KBM-7 (cell line): ENCODE measurements around the gene GFI1.
A peak's percentile ranks its signal among the peaks of the same experiment; 100 is the strongest.

ENCODE experiments used
- DNase-seq: peaks from one replicate; pipeline ENCODE4 v3.0.0-alpha.2; 2015
- in situ Hi-C: fragments of 300-500 bp; cut with MboI; formaldehyde crosslinking; loops from 2 replicates; pipeline ENCODE4 v1.14.3; 2020; ENCODE audit warnings: low sequenced_read_pairs, low pct_unique_long_range_greater_than_20kb, mixed read lengths

The GFI1 gene

DNA sequence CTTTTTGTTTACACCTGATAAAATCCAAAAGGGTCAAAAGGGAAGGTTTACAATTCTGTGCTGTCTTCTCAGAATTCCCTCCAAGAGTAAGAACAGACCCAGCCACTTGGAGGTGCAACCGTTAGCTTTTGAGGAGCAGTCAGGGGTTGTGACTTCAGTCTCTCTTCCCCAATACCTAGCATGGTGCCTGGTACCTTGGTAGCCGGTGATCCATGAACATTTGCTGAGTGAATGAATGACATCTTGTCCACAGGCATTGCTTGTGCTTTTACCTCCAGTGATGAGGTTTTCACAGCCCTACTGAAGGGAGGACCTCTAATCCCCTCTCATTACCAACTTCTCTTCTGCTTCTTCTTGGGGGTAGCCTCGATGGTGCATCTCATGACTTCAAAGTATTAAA is 11.7 kb downstream of the GFI1 start:
- DNase-seq: no peak
- in situ Hi-C loops: no loop called here

DNA sequence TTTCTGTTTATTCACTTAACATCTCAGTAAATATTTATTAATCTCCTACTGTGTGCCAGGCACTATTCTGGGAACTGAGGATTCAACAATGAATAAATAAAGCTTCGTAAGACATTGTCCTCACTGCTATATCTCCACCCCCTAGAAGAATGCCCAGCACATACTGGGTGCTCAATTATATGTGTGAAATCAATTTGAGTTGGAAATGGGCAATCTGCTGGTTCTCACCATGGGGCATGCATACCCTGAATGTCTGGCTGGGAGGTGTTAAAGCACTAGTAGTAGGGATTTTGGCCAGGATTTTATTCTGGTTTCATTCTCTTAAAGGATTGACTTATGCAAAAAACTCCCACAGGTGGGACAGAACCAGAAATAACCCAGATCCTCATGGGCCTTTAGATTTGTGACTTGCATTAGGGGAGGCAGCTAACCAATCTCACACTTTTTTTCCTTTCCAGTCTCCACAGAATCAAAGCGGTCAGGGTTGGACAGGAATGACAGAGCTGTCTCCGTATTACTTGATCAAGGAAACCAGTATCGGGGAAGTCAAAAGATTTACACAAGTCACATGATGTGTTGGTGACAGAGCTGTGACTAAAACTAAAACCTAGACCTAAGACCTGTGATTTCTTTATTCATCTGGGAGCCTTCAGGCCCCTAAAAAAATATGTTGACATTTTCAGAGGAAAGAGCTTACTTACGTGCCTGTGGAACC is 12.8 kb downstream of the GFI1 start:
- DNase-seq: peak; percentile 12
- in situ Hi-C loops: no loop called here

DNA sequence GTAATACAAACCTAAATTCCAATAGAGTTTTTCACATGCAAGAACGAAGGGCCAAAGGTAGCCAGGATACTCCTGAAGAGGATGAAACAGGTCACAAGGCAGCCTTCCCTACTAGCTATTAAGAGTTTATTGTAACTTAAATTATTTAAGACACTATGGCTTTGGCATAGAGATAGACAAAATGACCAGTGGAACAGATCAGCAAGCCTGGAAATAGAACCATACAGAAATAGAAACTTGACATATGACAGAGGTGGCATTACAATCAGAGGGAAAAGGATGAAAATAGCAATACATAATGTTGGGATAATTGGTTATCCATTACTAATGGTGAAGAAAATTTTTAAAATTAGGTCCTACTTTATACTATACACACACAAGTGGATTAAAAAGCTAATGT is 16.5 kb downstream of the GFI1 start:
- in situ Hi-C loops: no loop called here
- no peak for DNase-seq

DNA sequence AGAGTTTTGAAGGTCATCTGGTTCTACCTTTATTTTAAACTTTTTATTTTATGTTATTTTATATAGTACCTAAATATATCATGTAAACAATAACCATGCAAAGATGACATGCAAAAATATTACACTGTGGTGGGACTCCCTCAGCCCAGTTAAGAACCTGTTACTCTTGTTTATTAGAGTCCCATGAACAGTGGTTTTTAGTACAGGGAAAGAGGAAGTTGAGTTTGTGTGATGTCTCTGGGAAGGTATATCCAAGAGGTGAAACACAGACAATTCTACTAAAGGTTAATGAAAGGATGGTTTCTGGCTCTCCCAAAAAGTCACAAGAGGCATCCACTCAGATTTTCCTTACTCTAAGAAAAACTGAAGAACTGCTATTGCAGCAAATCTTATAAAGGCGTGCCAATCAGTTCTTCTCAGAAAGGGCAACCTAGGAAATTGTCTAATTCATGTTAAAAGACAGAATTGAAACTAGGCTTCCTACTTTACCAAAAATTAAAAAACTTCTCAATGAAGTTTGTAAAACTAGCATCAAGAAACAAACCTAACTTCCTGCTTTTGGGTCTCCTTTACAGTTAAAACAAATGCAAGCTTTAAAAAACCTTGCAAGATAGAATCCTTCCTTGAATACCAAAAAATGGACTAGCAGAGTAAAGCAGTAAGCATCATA is 19.9 kb downstream of the GFI1 start:
- in situ Hi-C loops: loop anchor here (10.0 kb wide), 1 partner anchor 152 kb away; no protein-coding TSS in a partner anchor
- peak; percentile 55 for DNase-seq

DNA sequence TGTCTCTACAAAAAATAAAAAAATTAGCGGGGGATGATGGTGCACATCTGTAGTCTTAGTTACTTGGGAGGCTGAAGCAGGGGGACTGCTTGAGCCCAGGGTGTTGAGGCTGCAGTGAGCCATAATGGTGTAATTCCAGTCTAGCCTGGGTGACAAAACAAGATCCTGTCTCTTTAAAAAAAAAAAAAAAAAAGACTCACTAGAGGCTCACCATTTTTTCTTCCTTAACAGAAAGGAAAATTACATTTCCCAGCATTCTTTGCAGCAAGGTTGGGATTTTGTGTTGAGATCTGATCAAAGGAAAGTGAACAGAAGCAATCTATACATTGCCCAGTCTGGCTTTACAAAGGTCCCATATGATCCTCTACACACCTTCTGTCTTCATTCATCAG is 21.5 kb downstream of the GFI1 start:
- DNase-seq: no peak
- in situ Hi-C loops: loop anchor here (10.0 kb wide), 1 partner anchor 150 kb away; no protein-coding TSS in a partner anchor

DNA sequence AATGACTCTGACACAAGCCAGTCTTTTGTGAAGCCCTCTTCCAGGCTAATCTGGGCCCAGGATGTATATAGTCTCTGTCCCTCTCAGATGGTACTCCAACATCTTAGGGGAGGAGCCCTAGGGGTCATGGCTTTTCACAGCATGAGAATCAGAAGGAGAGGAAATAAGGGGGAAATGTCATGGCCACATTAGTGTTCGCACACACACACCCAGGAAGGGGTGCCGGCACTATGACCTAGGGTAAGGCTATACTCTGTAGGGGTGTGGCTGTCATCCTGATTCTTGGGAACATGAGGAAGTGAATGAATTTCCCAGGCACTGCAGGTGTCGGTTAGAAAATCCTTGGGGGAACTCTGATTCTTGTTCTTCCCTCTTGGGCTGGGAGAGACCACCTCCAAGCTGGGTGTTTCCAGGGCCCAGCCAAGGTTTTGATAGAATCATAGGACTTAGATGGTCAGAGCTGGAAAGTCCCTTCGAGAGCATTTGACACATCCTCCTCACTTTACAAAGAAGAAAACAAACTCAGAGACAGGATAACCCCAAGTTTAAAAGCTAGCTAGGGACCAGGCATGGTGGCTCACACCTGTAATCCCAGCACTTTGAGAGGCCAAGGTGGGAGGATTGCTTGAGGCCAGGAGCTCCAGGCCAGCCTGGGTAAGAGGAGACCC is 22.0 kb downstream of the GFI1 start:
- DNase-seq: no peak
- in situ Hi-C loops: loop anchor here (10.0 kb wide), 1 partner anchor 150 kb away; no protein-coding TSS in a partner anchor

DNA sequence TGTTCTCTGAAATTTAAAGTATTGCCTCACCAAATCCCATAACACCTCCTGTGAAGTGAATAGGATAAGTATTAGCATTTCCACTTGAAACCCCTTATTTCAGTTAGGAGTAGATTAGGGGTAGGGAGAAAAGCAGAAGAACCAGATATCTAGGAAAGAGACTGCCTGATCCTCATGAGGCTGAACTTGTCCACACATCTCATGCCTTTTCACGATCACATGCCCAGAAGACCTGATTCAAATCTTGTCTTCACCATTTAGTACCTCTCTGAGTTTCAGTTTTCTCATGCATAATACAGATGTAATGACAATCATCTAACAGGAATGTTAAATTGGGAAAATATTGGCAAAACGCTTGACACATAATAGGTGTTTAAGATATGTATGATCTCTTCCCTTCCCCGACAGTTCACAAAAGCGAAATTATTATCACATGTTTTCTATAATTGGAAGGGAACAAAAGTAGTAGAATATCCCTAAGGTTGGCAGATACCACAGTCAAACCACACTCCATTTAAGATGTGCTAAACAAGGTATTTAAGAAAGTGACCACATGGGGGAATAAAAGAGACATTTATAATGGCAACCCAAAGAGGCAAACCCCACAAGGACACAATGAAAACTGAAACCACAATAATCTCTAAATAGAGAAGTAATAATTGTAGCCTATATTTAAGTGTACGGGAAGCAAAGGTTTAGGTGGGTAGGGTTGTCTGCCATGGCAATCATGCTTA is 25.2 kb downstream of the GFI1 start:
- DNase-seq: peak; percentile 88
- in situ Hi-C loops: loop anchor here (10.0 kb wide), 1 partner anchor 147 kb away; no protein-coding TSS in a partner anchor

DNA sequence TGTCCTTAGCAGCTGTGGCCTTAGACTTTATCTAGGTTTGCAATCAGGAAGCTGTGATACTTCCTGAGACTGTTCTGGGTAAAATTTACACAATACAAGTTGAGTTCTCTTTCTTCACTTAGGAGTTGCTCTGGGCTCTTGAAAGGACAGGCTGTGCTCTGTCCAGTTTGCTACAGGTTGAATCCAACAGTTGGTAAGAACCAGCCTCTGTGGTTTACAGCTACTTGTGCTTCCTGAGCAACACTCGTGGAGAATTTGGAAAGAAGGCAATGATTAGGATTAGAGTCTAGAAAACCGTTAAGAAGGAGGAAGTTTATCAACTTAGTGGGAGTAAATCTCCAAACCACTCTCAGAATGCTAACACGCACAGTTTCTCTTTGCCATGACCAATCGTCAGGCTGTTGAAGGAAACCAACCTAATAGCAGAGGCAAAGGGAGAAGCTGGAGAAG is 26.8 kb downstream of the GFI1 start:
- in situ Hi-C loops: loop anchor here (10.0 kb wide), 1 partner anchor 145 kb away; no protein-coding TSS in a partner anchor
- peak; percentile 97 for DNase-seq

DNA sequence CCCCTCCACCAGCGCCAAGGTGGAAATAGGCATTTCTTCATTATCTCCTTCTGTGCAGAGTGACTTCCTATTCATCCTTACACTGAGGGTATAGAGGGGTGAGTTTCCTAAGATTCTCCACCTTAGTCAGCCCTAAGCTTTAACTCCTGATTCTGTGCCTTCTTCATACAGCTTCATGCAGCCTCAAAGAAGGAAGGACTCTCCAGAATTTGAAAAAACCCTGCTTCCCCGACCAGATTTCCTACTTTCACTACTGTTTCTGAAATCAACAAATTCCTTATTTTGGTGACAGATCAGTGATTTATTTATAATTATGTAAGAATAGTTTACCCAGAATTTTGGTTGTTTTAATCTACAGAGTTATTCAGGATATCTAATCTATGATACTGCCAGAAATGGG is 28.6 kb downstream of the GFI1 start:
- peak; percentile 16 for DNase-seq
- in situ Hi-C loops: no loop called here

DNA sequence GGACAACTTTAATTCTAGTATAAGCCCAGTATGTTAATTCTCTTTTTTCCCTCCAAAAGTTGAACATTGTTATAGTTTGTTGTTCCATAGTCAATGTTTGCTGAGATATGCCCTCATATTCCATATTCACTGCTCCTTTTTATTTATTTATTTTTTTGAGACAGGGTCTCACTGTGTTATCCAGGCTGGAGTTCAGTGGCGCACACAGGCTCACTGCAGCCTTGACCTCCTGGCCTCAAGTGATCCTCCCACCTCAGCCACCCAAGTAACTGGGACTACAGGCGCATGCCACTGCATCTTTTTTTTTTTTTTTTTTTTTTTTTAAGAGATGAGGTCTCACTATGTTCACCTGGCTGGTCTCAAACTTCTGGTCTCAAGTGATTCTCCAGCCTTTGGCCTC is 38.7 kb downstream of the GFI1 start:
- in situ Hi-C loops: no loop called here
- DNase-seq: no peak

DNA sequence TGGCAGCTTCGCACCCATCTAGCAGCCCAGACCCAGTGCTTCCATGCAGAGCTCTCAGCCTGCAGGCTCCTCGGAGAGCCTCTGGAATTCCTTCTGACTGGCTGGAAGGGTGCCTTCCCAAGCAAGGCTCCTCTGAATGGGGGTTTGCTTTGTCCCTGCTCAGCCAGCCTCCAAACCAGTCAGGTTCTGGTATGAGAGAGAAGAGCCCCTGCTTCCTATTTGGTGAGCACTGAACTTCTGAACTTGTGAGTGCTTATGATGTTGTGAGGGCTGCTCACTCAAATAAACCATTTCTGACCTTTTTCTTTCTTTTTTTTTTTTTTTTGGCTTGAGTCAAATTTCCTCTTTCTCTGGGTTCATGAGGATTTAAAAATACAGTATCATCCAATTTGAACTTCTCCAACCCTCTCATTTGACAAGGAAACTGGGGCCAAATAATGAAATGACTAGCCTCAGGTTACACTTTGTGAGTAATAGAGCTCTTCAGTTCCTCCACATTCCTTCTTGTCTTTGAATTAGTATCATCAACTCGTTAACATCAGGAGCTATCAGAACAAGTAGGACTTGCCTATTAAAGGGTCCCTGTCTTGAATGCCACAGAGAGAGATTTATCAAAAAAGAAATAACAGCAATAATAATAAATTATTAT is 39.6 kb downstream of the GFI1 start:
- DNase-seq: no peak
- in situ Hi-C loops: no loop called here

DNA sequence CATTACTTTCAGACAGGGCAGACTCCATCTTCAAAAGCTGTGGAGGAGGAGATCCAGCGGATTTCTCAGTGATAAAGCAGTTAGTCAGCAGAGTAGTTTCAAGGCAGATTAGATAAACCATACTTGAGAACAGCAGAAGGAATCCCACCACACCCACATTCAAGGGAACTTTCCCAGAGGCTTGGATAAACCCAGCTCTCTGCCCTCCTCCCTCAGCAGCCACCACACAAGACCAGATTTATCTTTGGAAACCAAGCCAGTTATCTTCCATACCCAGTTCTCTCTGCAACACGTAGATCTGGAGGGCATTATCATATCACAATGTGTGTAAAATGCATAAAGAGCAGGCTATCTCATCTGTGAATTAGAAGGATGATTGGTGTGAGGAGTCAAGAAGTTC is 40.2 kb downstream of the GFI1 start:
- DNase-seq: no peak
- in situ Hi-C loops: no loop called here

DNA sequence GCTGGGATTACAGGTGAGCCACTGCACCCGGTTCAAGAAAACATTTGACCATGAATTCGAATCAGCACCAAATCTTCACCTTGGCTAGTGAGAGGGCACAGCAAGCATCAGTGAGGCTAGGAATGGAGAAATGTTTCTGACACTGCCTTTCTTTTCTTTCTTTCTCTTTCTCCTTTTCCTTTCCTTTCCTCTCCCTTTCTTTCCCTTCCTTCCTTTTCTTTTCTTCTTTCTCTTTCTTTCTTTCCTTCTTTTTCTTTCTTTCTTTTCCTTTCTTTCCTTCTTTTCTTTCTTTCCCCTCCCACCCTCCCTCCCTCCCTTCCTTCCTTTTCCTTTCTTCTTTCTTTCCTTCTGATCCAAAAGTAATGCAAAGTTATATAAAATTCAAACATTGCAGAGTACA is 40.9 kb downstream of the GFI1 start:
- no peak for DNase-seq
- in situ Hi-C loops: no loop called here

DNA sequence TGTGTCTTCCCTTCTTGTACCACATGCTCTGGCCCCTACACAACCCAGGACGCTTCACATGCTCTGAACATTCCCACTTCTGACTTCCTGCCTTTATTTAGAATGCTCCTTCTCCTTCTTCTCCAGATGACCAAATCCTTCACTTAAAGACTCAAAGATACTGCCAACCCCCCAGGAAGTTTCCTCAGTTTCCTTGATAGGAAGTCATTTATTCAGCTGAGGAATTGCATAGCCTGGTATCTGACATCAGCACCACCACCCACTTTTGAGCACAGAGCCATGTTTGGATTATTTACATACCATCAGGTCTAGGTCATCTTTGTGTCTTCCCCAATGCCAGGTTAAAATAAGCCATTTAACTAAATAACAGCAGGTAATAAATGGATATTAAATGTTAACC is 42.4 kb downstream of the GFI1 start:
- DNase-seq: no peak
- in situ Hi-C loops: no loop called here

DNA sequence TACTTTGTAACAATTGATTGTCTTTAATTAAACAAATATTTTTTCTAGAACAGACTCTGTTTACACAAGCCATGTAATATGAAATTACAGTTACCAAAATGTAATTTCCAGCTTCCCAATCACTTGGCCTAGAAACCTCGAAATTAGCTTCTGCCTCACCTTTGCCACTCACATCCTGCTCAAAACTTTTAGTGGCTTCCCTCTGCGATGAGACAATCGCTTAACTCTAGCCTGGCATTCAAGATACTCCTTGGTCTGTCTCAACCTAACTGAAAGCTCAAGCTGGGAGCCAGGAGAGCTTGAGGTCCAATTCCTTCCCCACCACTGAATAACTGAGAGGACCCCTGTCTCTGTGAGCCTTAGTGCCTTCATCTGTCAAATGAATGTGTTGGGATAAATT is 42.8 kb downstream of the GFI1 start:
- DNase-seq: no peak
- in situ Hi-C loops: no loop called here

DNA sequence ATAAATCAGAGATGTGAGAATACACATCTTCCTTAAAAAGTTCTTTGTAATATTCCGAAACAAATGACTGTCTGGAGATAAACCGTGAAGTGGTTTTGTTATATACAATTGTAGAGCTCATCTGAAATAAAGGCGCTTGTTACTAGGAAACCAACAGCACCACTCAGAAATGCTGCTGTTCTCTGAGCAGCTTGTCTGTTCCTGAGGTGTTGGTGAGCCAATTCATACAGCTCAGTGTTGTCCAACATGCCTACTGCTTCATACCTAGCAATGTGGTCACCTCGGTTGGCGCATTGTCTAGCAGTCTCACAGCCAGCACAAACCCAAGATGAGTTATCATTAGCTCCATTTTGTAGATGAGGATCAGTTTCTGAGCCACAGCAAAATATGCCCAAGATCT is 44.4 kb downstream of the GFI1 start:
- in situ Hi-C loops: no loop called here
- DNase-seq: no peak

DNA sequence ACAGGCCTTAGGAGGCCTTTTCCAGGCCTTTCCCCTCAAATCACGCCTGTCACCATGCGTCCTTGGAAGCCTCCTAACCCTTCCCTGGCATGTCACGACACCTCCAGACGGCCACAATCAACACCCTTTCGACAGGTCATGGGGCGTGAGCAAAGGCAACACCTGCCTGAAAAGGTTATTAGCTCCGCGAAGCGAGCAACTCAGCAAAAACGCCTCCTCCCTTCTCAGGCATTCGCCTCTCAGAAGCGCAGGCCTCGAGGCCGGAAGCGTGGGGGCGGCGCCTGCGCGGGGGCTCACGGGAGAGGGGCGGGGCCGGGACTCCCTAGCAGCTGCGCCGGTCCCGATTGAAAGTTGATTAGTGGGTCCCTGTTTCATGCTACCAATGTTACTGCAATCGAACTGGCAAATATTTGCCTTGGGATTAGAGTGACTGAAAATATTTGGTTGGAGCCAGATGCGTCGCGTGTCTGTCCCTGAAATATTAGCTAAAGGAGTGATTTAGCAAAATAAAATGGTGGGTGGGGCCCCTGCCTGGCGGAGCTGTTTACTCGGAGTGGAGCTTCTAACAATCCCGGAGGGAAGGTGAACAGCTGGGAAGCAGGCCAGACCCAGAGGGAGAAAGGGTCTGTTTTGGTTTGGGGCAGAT is 44.9 kb downstream of the GFI1 start:
- DNase-seq: no peak
- in situ Hi-C loops: no loop called here

DNA sequence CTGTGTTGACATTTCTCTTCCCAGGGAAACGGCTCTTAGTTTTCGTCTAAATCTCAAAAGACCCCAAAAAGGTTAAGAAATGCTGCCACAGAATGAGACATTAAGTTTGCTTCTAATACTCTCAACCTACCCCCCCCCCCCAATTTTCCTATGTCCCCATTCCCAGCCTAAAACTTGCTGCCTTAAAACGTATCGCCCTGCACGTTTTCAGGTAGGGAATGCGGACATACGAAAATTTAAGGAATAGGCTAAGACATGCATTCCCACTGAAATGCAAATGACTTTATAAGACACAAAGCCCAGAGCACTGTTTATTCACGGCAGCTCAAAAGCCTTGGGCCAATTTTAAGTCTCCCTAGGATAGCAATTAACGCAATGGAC is 45.4 kb downstream of the GFI1 start:
- in situ Hi-C loops: no loop called here
- no peak for DNase-seq

DNA sequence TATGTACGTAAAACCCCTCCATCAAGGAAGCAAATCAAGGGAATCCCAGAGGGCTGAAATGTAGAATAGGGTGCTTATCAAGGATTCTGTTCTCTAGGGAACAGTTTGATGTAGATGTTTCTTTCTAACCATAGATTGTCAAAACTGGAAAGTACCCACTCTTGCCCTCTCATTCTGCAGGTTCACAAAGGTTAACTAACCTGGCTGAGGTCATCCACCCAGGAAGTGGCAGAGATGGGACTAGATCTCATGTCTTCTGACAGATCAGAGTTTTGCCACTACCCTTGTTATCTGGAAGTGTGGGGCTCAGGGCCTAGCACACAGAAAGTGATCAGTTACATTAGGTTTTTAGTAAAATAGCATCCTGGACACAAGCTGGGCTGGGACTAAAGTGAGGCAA is 47.4 kb downstream of the GFI1 start:
- no peak for DNase-seq
- in situ Hi-C loops: no loop called here
